Measurements from ENCODE around the gene PHACTR4.
A peak's percentile ranks its signal among the peaks of the same experiment; 100 is the strongest.
"Not testable (repeated sequence)": the region's sequence is repeated elsewhere in the genome, so short reads cannot be mapped to it uniquely, and the experiment has no call there.

GRCh38 chr1:28541414-28542015 lies 172.0 kb downstream of the PHACTR4 start:
- not testable (repeated sequence) for TF ChIP-seq CTCF (IDR thresholded peaks at IDR 0.05)
- TF ChIP-seq EP300 (IDR thresholded peaks at IDR 0.05), result peak in 1 of 4 donors; percentile 72
